Adrenal gland (tissue), 12 donors: Measurements from ENCODE around the gene EXOSC2. TPM values are rescaled to one million over a fixed set of nuclear protein-coding genes. Genes with fewer than 3 reads are reported as not detected.

Source experiments
- DNase-seq, 7 donors: peaks; one replicate each; pipeline ENCODE4 v3.0.0-alpha.2; 2019 to 2020
- H3K27ac ChIP-seq, 5 donors: fragments of 200-600 bp; sonication (generic) in 4 of 5; 1 replicate in 3 of 5; 2 replicates in 2 of 5; pipeline versions ENCODE4 v1.5.1 to v1.8.0; 2016 to 2020; ENCODE audit warnings: mild to moderate bottlenecking in 1 of 5
- H3K27me3 ChIP-seq: fragments of 200-600 bp; 2 replicates; pipeline ENCODE4 v1.8.0; 2021
- H3K36me3 ChIP-seq, 2 donors: fragments of 200-600 bp; replicated peaks in 1 of 2; 1 replicate in 1 of 2; 2 replicates in 1 of 2; pipeline versions ENCODE4 v1.5.1 to v1.8.0; 2018 to 2022
- H3K4me1 ChIP-seq, 2 donors: fragments of 200-600 bp; replicated peaks in 1 of 2; 1 replicate in 1 of 2; 2 replicates in 1 of 2; pipeline versions ENCODE4 v1.5.1 to v1.8.0; 2018 to 2021
- H3K4me3 ChIP-seq, 4 donors: fragments of 200-600 bp; sonication (generic) in 3 of 4; one replicate each; pipeline ENCODE4 v1.5.1; 2016 to 2018
- H3K9me3 ChIP-seq, 3 donors: fragments of 200-600 bp; sonication (generic) in 1 of 3; replicated peaks in 1 of 3; 1 replicate in 2 of 3; 2 replicates in 1 of 3; pipeline versions ENCODE4 v1.5.1 to v1.8.0; 2016 to 2021
- POLR2A ChIP-seq, 2 donors: fragments of 450-650 bp; IDR thresholded peaks; one replicate each; pipeline ENCODE4 v1.6.1; 2017; ENCODE audit warnings: antibody characterized with exemption in 2 of 2, mild to moderate bottlenecking in 2 of 2, moderate library complexity in 1 of 2
- WGBS, 4 donors: extraction: QIAGEN DNeasy Blood & Tissue Kit in 2 of 4; methylation state at CpG; one replicate each; pipeline versions ENCODE4 v1.1.5 to v1.1.7; 2013 to 2017; 5-methylcytosine and 5-hydroxymethylcytosine counted together
- intact Hi-C, 2 donors: fragments of 100-400 bp; cut with DNase I; formaldehyde crosslinking; loops; one replicate each; pipeline versions ENCODE4 v1.14.1 to v1.15.0; 2022 to 2023
- polyA plus RNA-seq, 3 donors: library from polyadenylated mRNA; stranded (reverse); fragments of 200-250 nt in 2 of 3; fragments of 350-450 nt in 1 of 3; fragmentation: Illumina TruSeq in 1 of 3; extraction: RNeasy Lipid Tissue Mini Kit (QIAGEN cat#74804) in 1 of 3; gene quantifications; one replicate each; pipeline ENCODE4 v1.2.3, GENCODE V29; 2013 to 2014
- total RNA-seq, 9 donors: library from RNA; depleted of rRNA in 4 of 9; stranded (reverse); fragments of >200 nt in 4 of 9; fragments of 120-200 nt in 1 of 9; fragmentation: NEBNext Ultra II Directional in 1 of 9; extraction: Animal tissue kit (Norgen Biotek cat#: 25700) in 1 of 9; gene quantifications; one replicate each; pipeline versions ENCODE4 v1.1.0 to v1.2.4, GENCODE V29; 2013 to 2023
- TF ChIP-seq, protein P1 (sequence below), 6 experiments: fragments of 450-650 bp in 4 of 6; fragments of 200-600 bp in 2 of 6; sonication (generic) in 1 of 6; IDR thresholded peaks; 1 replicate in 5 of 6; 2 replicates in 1 of 6; pipeline versions ENCODE4 v1.5.1 to v1.8.0; 2016 to 2021; ENCODE audit warnings: antibody characterized with exemption in 6 of 6, mild to moderate bottlenecking in 2 of 6, moderate library complexity in 1 of 6
- donor health status: healthy with polysubstance abuse.
- donor health status: Bipolar disorder and iron deficiency.
- donor health status: DM: yes; HTN: yes; CAD: no.
- donor health status: DM: no; HTN: no; CAD: no.
- donor health status: DM: no; HTN: no; CAD: no.
- donor health status: DM: yes; HTN: yes; CAD: no.

EXOSC2 gene
- total and polyA plus RNA-seq, 12 donors, result 9.5 to 29.8 (median 19.3) TPM

GRCh38 chr9:130663258-130663976 lies 30.2 kb upstream of the EXOSC2 start:
- peaks cover 22 to 39% of the 10 kb centered on the region in 2 donors for H3K4me1 ChIP-seq
- 1 to 5% (median 3%) methylated on average over 10 to 65 of the region's 65 CpGs for WGBS, 4 donors
- TF ChIP-seq, protein P1, sequence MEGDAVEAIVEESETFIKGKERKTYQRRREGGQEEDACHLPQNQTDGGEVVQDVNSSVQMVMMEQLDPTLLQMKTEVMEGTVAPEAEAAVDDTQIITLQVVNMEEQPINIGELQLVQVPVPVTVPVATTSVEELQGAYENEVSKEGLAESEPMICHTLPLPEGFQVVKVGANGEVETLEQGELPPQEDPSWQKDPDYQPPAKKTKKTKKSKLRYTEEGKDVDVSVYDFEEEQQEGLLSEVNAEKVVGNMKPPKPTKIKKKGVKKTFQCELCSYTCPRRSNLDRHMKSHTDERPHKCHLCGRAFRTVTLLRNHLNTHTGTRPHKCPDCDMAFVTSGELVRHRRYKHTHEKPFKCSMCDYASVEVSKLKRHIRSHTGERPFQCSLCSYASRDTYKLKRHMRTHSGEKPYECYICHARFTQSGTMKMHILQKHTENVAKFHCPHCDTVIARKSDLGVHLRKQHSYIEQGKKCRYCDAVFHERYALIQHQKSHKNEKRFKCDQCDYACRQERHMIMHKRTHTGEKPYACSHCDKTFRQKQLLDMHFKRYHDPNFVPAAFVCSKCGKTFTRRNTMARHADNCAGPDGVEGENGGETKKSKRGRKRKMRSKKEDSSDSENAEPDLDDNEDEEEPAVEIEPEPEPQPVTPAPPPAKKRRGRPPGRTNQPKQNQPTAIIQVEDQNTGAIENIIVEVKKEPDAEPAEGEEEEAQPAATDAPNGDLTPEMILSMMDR (IDR thresholded peaks at IDR 0.05), result no peak
- no peak for TF ChIP-seq POLR2A (IDR thresholded peaks at IDR 0.05)

DNA sequence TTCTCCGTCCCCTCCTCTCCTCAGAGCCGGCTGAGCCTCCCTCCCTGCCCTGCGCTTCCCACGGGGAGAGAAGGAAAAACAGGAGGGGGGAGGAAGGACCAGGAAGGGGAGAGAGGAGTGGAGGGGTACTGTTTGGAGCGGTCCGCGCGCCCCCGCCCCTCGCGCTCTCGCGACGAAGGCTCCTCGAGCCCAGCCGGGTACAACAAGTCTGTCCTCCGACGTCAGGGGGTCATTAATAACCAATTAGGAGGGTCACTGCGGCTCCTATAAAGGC lies 29.7 kb upstream of the EXOSC2 start:
- Histone ChIP-seq H3K4me3 (no peak overlapping the region), H3K36me3 (no peaks in the 10 kb centered on the region), H3K27me3 (peaks cover 81% of the 10 kb centered on the region), H3K27ac (no peak overlapping the region), H3K9me3 (no peaks in the 10 kb centered on the region), H3K4me1 (peaks cover 22 to 39% of the 10 kb centered on the region in 2 donors)
- intact Hi-C loops, result no loop called here
- DNase-seq, result no peak
- TF ChIP-seq, protein P1 (IDR thresholded peaks at IDR 0.05), result no peak
- no peak for TF ChIP-seq POLR2A (IDR thresholded peaks at IDR 0.05)
- 0 to 2% (median 1%) methylated on average over 15 to 18 of the region's 19 CpGs for WGBS, 4 donors

More at GRCh38 chr9:130663258-130663976, 30.2 kb upstream of the EXOSC2 start:
- no peak overlapping the region for H3K27ac ChIP-seq
- intact Hi-C loops, result no loop called here
- H3K36me3 ChIP-seq, result no peaks in the 10 kb centered on the region
- H3K27me3 ChIP-seq, result peaks cover 86% of the 10 kb centered on the region
- H3K9me3 ChIP-seq, result no peaks in the 10 kb centered on the region
- no peak for DNase-seq
- no peak overlapping the region for H3K4me3 ChIP-seq

DNA sequence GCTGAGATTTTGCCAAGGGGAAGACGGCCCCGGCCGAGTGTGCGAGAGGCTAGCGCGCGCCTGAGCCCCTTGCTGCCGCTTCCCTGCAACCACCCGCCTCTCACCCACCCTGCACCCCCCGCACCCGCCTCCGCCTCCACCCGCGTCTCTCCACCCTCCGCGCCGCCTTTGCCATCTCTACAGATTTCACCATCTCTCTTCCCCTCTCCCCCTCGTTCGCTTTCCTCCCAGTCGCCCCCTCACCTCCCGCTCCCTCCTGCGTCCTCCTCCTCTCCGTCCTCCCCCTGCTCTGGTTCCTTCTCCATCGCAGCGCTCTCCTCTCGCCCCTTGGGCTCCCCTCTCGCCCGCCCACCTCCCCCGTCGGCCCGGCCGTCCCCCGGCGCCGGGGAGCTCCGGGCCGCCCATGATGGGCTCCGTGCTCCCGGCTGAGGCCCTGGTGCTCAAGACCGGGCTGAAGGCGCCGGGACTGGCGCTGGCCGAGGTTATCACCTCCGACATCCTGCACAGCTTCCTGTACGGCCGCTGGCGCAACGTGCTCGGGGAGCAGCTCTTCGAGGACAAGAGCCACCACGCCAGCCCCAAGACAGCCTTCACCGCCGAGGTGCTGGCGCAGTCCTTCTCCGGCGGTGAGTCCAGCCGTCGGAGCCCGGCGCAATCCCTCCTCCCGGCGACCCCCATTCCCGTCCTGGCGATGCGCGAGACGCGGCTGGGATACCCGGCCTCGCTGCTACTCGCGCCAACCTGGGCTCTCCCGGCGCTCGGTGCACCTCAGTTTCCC lies 29.1 kb upstream of the EXOSC2 start, which contains the start of gene PRDM12:
TSS of gene PRDM12 (plus strand) at position 344 of the 778 bp plus-strand sequence. CDS start at position 404, 60 bp downstream.
- no peak for DNase-seq
- Histone ChIP-seq H3K36me3 (no peaks in the 10 kb centered on the region), H3K9me3 (no peaks in the 10 kb centered on the region), H3K27me3 (peaks cover 76% of the 10 kb centered on the region), H3K27ac (no peak within 1 kb of the TSS), H3K4me3 (no peak within 1 kb of the TSS), H3K4me1 (peaks cover 22 to 39% of the 10 kb centered on the region in 2 donors)
- WGBS, 4 donors, result 1 to 4% (median 3%) methylated on average over 27 to 76 of the region's 76 CpGs
- TF ChIP-seq, protein P1 (IDR thresholded peaks at IDR 0.05), result no peak
- no peak for TF ChIP-seq POLR2A (IDR thresholded peaks at IDR 0.05)
- intact Hi-C loops, result no loop called here

DNA sequence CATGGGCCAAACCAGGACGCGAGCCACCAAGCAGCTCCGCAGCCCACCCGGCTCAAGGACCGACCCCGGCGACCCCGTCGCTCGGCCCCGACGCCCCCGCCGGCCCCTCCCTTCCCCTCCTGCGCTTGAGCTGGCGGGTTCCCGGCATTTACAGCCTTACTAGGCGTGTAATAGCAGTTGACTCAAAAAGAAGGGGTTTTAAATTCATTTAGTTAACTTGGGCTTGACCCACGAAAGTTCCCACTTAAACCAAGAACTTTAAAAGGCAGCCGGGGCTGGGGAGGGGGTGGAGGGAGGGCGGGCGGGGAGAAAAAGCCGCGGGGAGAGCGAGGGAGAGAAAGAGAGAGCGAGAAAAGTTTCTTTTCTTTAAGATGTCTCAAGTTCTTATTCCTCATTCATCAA lies 28.6 kb upstream of the EXOSC2 start:
- no peak overlapping the region for H3K27ac ChIP-seq
- DNase-seq, result no peak
- 1 to 5% (median 3%) methylated on average over 11 to 26 of the region's 26 CpGs for WGBS, 4 donors
- H3K9me3 ChIP-seq, result no peaks in the 10 kb centered on the region
- TF ChIP-seq, protein P1 (IDR thresholded peaks at IDR 0.05), result no peak
- no peak for TF ChIP-seq POLR2A (IDR thresholded peaks at IDR 0.05)
- H3K4me3 ChIP-seq, result no peak overlapping the region
- H3K36me3 ChIP-seq, result no peaks in the 10 kb centered on the region
- H3K4me1 ChIP-seq, result peaks cover 22 to 37% of the 10 kb centered on the region in 2 donors
- H3K27me3 ChIP-seq, result peaks cover 70% of the 10 kb centered on the region
- intact Hi-C loops, result no loop called here
